HG03280 (cell line): ENCODE measurements around the gene TMEM33.
"Not testable (repeated sequence)": the region's sequence is repeated elsewhere in the genome, so short reads cannot be mapped to it uniquely, and the experiment has no call there.

Experiments
- ATAC-seq: cut with Tn5 transposase; IDR thresholded peaks from one replicate; pipeline ENCODE4 v1.9.1; 2021; ENCODE audit warnings: mild to moderate bottlenecking, moderate library complexity; ENCODE audit not compliant: unreplicated experiment

The TMEM33 gene

GRCh38 chr4:41934901-41935651, at the start of gene TMEM33:
TSS of gene TMEM33 (plus strand) at chr4:41935429. CDS start at chr4:41935485, 56 bp downstream.
- peak; percentile 87 for ATAC-seq

- ATAC-seq = no peak
Observed at GRCh38 chr4:41885456-41885855, 49.8 kb upstream of the TMEM33 start.

GRCh38 chr4:41887277-41887676, 48.0 kb upstream of the TMEM33 start:
- no peak for ATAC-seq

GRCh38 chr4:41887821-41888686, 47.2 kb upstream of the TMEM33 start:
- no peak for ATAC-seq

GRCh38 chr4:41888687-41889074, 46.5 kb upstream of the TMEM33 start:
- ATAC-seq = no peak

- ATAC-seq = no peak
Observed at GRCh38 chr4:41889317-41889716, 45.9 kb upstream of the TMEM33 start.

GRCh38 chr4:41890085-41890484, 45.1 kb upstream of the TMEM33 start:
- ATAC-seq = no peak

GRCh38 chr4:41896648-41897047, 38.6 kb upstream of the TMEM33 start:
- ATAC-seq = no peak

- no peak for ATAC-seq
Observed at GRCh38 chr4:41897698-41898097, 37.5 kb upstream of the TMEM33 start.

GRCh38 chr4:41909136-41909535, 26.1 kb upstream of the TMEM33 start:
- ATAC-seq = not testable (repeated sequence)

- ATAC-seq = no peak
Observed at GRCh38 chr4:41912546-41912945, 22.7 kb upstream of the TMEM33 start.

- no peak for ATAC-seq
Observed at GRCh38 chr4:41913509-41913908, 21.7 kb upstream of the TMEM33 start.

GRCh38 chr4:41918278-41918677, 17.0 kb upstream of the TMEM33 start:
- ATAC-seq = no peak

- ATAC-seq = not testable (repeated sequence)
Observed at GRCh38 chr4:41920416-41920815, 14.8 kb upstream of the TMEM33 start.

GRCh38 chr4:41921476-41921875, 13.8 kb upstream of the TMEM33 start:
- ATAC-seq = no peak

GRCh38 chr4:41927796-41928499, 7.3 kb upstream of the TMEM33 start:
- no peak for ATAC-seq

GRCh38 chr4:41930139-41930831, 4.9 kb upstream of the TMEM33 start:
- ATAC-seq = no peak

- no peak for ATAC-seq
Observed at GRCh38 chr4:41932988-41933387, 2.2 kb upstream of the TMEM33 start.

- ATAC-seq = no peak
Observed at GRCh38 chr4:41933997-41934503, 1.2 kb upstream of the TMEM33 start.

GRCh38 chr4:41934514-41934900, 722 bp upstream of the TMEM33 start:
- no peak for ATAC-seq

GRCh38 chr4:41935652-41936021, 408 bp downstream of the TMEM33 start:
- peak; percentile 13 for ATAC-seq
